ENCODE results near the gene ECE2.

DNA sequence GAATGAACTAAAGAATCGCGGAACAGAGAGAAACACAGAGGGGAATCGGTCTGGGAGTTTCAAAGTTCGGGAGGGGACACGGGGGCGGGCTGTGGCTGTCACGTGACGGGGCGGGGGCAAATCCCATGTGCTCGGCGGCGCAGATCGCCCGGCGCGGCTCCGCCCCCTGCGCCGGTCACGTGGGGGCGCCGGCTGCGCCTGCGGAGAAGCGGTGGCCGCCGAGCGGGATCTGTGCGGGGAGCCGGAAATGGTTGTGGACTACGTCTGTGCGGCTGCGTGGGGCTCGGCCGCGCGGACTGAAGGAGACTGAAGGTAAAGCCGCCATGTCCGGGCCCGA lies 38.5 kb downstream of the ECE2 start, which contains the start of gene EIF4G1:
- TF ChIP-seq YY1 (IDR thresholded peaks at IDR 0.05; ENCODE audit: insufficient read depth, insufficient read length): no peak
- TF ChIP-seq ZNF274 (IDR thresholded peaks at IDR 0.05; ENCODE audit: low read depth, low read length): no peak

All from NT2/D1 (cell line).